Measurements from ENCODE around the gene ADAMTS12. TPM values are rescaled to one million over a fixed set of nuclear protein-coding genes. Genes with fewer than 3 reads are reported as not detected.

Gene ADAMTS12
- polyA plus RNA-seq, 1 donor (not counting 4 experiments of a cell fraction or from before 2014, with no cell fraction given), result 0.49 TPM

DNA sequence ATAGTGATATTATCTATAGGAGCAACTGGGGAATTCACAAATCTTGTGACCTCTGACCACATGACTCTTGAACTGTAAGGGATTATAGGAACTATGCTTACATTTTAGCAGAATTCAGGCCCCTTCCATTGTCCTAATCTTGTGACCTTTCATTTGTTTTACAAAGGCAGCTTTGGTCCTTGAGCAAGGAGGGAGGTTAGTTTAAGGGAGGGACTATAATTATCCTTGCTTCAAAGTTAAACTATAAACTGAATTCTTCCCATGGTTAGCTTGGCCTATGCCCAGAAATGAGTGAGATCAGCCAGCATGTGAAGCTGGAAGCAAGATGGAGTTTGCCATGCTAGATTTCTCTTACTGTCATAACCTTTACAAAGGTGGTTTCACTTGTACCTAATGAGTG lies 399.8 kb downstream of the ADAMTS12 start:
- Histone ChIP-seq H3K27ac (ENCODE audit: control insufficient read depth, insufficient read depth, low read length) (no peak overlapping the region), H3K4me3 (ENCODE audit: control insufficient read depth in 2 of 3, extremely low read depth in 1 of 3, insufficient read depth in 2 of 3, low read depth in 1 of 3, low read length in 3 of 3) (no peak overlapping the region), H3K4me2 (ENCODE audit: control insufficient read depth, extremely low read depth, insufficient read depth, low read depth, low read length) (no peak overlapping the region), H2AFZ (ENCODE audit: control insufficient read depth, low read length) (no peak overlapping the region), H3K27me3 (ENCODE audit: control insufficient read depth, extremely low read depth, insufficient read depth, low read length) (no peaks in the 10 kb centered on the region), H3K4me1 (ENCODE audit: control insufficient read depth, extremely low read depth, insufficient read depth, low read length) (no peaks in the 10 kb centered on the region), H3K9ac (ENCODE audit: control insufficient read depth, extremely low read depth, insufficient read depth, low read length) (no peak overlapping the region), H3K9me3 (ENCODE audit: control insufficient read depth, low read depth, low read length) (no peaks in the 10 kb centered on the region), H4K20me1 (ENCODE audit: control insufficient read depth, extremely low read depth, insufficient read depth, low read length) (no peaks in the 10 kb centered on the region), H3K79me2 (ENCODE audit: control insufficient read depth, insufficient read depth, low read length) (no peaks in the 10 kb centered on the region), H3K9me1 (ENCODE audit: control insufficient read depth, extremely low read depth, insufficient read depth, low read length) (no peaks in the 10 kb centered on the region), H3K36me3 (ENCODE audit: control insufficient read depth in 2 of 2, extremely low read depth in 1 of 2, insufficient read depth in 2 of 2, low read length in 2 of 2) (no peaks in the 10 kb centered on the region)
- dilution Hi-C loops (cut with MboI; ENCODE audit: extremely low pct_ligation_motif_present, low sequenced_read_pairs), result loop anchor here (25.0 kb wide), 1 partner anchor 445 kb away; the partner anchor contains the start of gene RXFP3
- no peak for FAIRE-seq
- TF ChIP-seq, protein P1, sequence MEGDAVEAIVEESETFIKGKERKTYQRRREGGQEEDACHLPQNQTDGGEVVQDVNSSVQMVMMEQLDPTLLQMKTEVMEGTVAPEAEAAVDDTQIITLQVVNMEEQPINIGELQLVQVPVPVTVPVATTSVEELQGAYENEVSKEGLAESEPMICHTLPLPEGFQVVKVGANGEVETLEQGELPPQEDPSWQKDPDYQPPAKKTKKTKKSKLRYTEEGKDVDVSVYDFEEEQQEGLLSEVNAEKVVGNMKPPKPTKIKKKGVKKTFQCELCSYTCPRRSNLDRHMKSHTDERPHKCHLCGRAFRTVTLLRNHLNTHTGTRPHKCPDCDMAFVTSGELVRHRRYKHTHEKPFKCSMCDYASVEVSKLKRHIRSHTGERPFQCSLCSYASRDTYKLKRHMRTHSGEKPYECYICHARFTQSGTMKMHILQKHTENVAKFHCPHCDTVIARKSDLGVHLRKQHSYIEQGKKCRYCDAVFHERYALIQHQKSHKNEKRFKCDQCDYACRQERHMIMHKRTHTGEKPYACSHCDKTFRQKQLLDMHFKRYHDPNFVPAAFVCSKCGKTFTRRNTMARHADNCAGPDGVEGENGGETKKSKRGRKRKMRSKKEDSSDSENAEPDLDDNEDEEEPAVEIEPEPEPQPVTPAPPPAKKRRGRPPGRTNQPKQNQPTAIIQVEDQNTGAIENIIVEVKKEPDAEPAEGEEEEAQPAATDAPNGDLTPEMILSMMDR (optimal IDR thresholded peaks at IDR 0.05 in 1 of 3, IDR thresholded peaks at IDR 0.05 in 1 of 3, conservative IDR thresholded peaks at IDR 0.05 in 1 of 3; ENCODE audit: extremely low read depth in 1 of 3, insufficient read depth in 2 of 3, low read length in 3 of 3), result no peak
- no peak for TF ChIP-seq EZH2 (IDR thresholded peaks at IDR 0.05; ENCODE audit: low read length)
- no peak for DNase-seq (ENCODE audit: low read depth, low spot score)

DNA sequence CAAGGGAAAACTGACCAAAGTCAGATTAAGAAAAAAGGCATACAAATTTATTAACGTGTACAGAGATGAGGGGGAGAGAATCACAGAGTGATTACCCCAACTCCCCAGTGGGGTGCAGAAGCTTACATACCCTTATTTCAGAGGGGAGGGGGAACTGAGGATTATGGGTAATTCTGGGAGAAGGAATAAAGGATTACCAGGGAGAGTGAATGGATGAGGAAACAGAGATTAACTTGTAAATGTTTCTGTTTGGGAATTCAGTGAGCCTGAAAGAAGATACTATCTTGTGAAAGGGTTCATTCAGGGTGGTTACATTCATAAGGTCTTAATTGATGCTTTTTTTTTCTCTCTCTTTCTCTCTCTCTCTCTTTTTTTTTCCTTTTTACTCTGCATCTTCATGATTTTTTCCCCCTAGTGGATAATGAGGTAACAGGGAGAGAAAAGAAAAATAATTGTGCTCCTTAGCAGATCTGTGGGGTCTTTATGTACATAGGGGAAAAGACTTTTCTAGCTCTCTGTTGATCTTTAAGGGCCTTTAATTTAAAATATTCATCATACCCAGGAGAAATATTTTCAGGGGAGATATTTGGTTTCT lies 401.6 kb downstream of the ADAMTS12 start:
- DNase-seq (ENCODE audit: low read depth, low spot score) (no peak), FAIRE-seq (no peak)
- H3K4me3 ChIP-seq (ENCODE audit: control insufficient read depth in 2 of 3, extremely low read depth in 1 of 3, insufficient read depth in 2 of 3, low read depth in 1 of 3, low read length in 3 of 3), result no peak overlapping the region
- no peak overlapping the region for H2AFZ ChIP-seq (ENCODE audit: control insufficient read depth, low read length)
- H3K4me2 ChIP-seq (ENCODE audit: control insufficient read depth, extremely low read depth, insufficient read depth, low read depth, low read length), result no peak overlapping the region
- dilution Hi-C loops (cut with MboI; ENCODE audit: extremely low pct_ligation_motif_present, low sequenced_read_pairs), result loop anchor here (25.0 kb wide), 1 partner anchor 447 kb away; the partner anchor contains the start of gene RXFP3
- H3K9me1 ChIP-seq (ENCODE audit: control insufficient read depth, extremely low read depth, insufficient read depth, low read length), result no peaks in the 10 kb centered on the region
- no peaks in the 10 kb centered on the region for H3K27me3 ChIP-seq (ENCODE audit: control insufficient read depth, extremely low read depth, insufficient read depth, low read length)
- TF ChIP-seq, protein P1 (optimal IDR thresholded peaks at IDR 0.05 in 1 of 3, IDR thresholded peaks at IDR 0.05 in 1 of 3, conservative IDR thresholded peaks at IDR 0.05 in 1 of 3; ENCODE audit: extremely low read depth in 1 of 3, insufficient read depth in 2 of 3, low read length in 3 of 3), result no peak
- no peak for TF ChIP-seq EZH2 (IDR thresholded peaks at IDR 0.05; ENCODE audit: low read length)
- H3K79me2 ChIP-seq (ENCODE audit: control insufficient read depth, insufficient read depth, low read length), result no peaks in the 10 kb centered on the region
- H3K9ac ChIP-seq (ENCODE audit: control insufficient read depth, extremely low read depth, insufficient read depth, low read length), result no peak overlapping the region
- H3K36me3 ChIP-seq (ENCODE audit: control insufficient read depth in 2 of 2, extremely low read depth in 1 of 2, insufficient read depth in 2 of 2, low read length in 2 of 2), result no peaks in the 10 kb centered on the region
- H3K27ac ChIP-seq (ENCODE audit: control insufficient read depth, insufficient read depth, low read length), result no peak overlapping the region
- H3K9me3 ChIP-seq (ENCODE audit: control insufficient read depth, low read depth, low read length), result no peaks in the 10 kb centered on the region
- no peaks in the 10 kb centered on the region for H4K20me1 ChIP-seq (ENCODE audit: control insufficient read depth, extremely low read depth, insufficient read depth, low read length)
- H3K4me1 ChIP-seq (ENCODE audit: control insufficient read depth, extremely low read depth, insufficient read depth, low read length), result no peaks in the 10 kb centered on the region
